K562 (cell line): ENCODE results near the gene RPS6KL1.

Experiments used
- FOXM1 ChIP-seq, 2 experiments: fragments of 450-650 bp in 1 of 2; sonication (generic) in 1 of 2; formaldehyde crosslinking in 1 of 2; IDR thresholded peaks; 2 replicates each; pipeline versions ENCODE4 v1.6.1 to v1.9.0; 2017 to 2022; ENCODE audit warnings: low read depth in 2 of 2, mild to moderate bottlenecking in 2 of 2, missing genetic modification reagents in 1 of 2, moderate library complexity in 1 of 2
- GATAD2A ChIP-seq: fragments of 450-650 bp; IDR thresholded peaks from 2 replicates; pipeline ENCODE4 v1.6.1; 2017
- MEIS2 ChIP-seq: fragments of 450-650 bp; IDR thresholded peaks from 2 replicates; pipeline ENCODE4 v1.6.1; 2014; ENCODE audit warnings: mild to moderate bottlenecking; ENCODE audit not compliant: partially characterized antibody
- POLR2A ChIP-seq: fragments of 450-650 bp; conservative IDR thresholded peaks from 2 replicates; pipeline ENCODE4 v1.6.1; 2016
- YBX1 ChIP-seq: fragments of 450-650 bp; IDR thresholded peaks from 2 replicates; pipeline ENCODE4 v1.7.1; 2016; ENCODE audit warnings: mild to moderate bottlenecking
- ZNF12 ChIP-seq: sonication (generic); formaldehyde crosslinking; IDR thresholded peaks from 2 replicates; pipeline ENCODE4 v1.4.0; 2020; ENCODE audit warnings: mild to moderate bottlenecking, missing genetic modification reagents
- ZNF274 ChIP-seq: IDR thresholded peaks from 2 replicates; pipeline ENCODE4 v1.6.1; 2011; ENCODE audit warnings: low read depth, mild to moderate bottlenecking, low read length, moderate library complexity, borderline replicate concordance
- TF ChIP-seq, protein P1 (sequence below): fragments of 200-800 bp; sonication (Bioruptor generic); IDR thresholded peaks from 2 replicates; pipeline ENCODE4 v1.6.1; 2017; ENCODE audit warnings: missing genetic modification characterization, missing compliant biosample characterization
- TF ChIP-seq, protein P2 (sequence below), 2 experiments: fragments of 450-650 bp; formaldehyde crosslinking in 1 of 2; IDR thresholded peaks; 2 replicates each; pipeline versions ENCODE4 v1.4.0 to v1.6.1; 2014 to 2020; ENCODE audit warnings: mild to moderate bottlenecking in 2 of 2, borderline replicate concordance in 1 of 2, low read depth in 1 of 2
- TF ChIP-seq, protein P3 (sequence below): sonication (generic); formaldehyde crosslinking; IDR thresholded peaks from 2 replicates; pipeline ENCODE4 v1.9.0; 2022; ENCODE audit warnings: mild to moderate bottlenecking, missing genetic modification reagents

DNA sequence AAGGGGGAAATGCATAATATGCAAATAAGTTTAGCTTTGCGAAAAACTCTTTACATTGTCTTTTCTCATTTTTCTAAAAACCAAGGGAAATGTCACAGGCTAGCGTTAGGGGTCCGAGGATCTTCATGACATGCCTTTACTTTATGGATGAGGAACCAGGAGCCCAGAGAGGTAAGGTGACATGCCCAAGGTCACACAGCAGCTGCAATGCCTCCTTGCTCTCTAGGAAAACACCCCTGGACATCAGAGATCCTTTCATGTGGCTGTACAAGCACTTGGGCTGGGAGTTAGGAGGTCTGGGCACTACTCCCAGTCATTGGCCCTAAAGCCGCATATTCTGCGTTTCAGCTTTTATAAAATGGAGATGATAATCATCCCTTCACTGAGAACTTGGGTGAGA, 47.9 kb downstream of the RPS6KL1 start:
- TF ChIP-seq GATAD2A: no peak
- no peak for TF ChIP-seq POLR2A
- TF ChIP-seq FOXM1 (IDR thresholded peaks at IDR 0.05; ENCODE audit: low read depth): no peak
- no peak for TF ChIP-seq FOXM1 (CRISPR knock-in tag; IDR thresholded peaks at IDR 0.05; ENCODE audit: low read depth)
- no peak for TF ChIP-seq ZNF274
- no peak for TF ChIP-seq MEIS2
- TF ChIP-seq, protein P1, sequence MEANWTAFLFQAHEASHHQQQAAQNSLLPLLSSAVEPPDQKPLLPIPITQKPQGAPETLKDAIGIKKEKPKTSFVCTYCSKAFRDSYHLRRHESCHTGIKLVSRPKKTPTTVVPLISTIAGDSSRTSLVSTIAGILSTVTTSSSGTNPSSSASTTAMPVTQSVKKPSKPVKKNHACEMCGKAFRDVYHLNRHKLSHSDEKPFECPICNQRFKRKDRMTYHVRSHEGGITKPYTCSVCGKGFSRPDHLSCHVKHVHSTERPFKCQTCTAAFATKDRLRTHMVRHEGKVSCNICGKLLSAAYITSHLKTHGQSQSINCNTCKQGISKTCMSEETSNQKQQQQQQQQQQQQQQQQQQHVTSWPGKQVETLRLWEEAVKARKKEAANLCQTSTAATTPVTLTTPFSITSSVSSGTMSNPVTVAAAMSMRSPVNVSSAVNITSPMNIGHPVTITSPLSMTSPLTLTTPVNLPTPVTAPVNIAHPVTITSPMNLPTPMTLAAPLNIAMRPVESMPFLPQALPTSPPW (CRISPR knock-in tag): no peak
- TF ChIP-seq, protein P2, sequence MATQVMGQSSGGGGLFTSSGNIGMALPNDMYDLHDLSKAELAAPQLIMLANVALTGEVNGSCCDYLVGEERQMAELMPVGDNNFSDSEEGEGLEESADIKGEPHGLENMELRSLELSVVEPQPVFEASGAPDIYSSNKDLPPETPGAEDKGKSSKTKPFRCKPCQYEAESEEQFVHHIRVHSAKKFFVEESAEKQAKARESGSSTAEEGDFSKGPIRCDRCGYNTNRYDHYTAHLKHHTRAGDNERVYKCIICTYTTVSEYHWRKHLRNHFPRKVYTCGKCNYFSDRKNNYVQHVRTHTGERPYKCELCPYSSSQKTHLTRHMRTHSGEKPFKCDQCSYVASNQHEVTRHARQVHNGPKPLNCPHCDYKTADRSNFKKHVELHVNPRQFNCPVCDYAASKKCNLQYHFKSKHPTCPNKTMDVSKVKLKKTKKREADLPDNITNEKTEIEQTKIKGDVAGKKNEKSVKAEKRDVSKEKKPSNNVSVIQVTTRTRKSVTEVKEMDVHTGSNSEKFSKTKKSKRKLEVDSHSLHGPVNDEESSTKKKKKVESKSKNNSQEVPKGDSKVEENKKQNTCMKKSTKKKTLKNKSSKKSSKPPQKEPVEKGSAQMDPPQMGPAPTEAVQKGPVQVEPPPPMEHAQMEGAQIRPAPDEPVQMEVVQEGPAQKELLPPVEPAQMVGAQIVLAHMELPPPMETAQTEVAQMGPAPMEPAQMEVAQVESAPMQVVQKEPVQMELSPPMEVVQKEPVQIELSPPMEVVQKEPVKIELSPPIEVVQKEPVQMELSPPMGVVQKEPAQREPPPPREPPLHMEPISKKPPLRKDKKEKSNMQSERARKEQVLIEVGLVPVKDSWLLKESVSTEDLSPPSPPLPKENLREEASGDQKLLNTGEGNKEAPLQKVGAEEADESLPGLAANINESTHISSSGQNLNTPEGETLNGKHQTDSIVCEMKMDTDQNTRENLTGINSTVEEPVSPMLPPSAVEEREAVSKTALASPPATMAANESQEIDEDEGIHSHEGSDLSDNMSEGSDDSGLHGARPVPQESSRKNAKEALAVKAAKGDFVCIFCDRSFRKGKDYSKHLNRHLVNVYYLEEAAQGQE (IDR thresholded peaks at IDR 0.05; ENCODE audit: borderline replicate concordance): no peak
- TF ChIP-seq, protein P2 (CRISPR knock-in tag; IDR thresholded peaks at IDR 0.05; ENCODE audit: low read depth): no peak
- TF ChIP-seq YBX1: no peak
- TF ChIP-seq ZNF12 (CRISPR knock-in tag): no peak
- TF ChIP-seq, protein P3, sequence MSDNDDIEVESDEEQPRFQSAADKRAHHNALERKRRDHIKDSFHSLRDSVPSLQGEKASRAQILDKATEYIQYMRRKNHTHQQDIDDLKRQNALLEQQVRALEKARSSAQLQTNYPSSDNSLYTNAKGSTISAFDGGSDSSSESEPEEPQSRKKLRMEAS: no peak
